ENCODE measurements around the gene LDLRAD2. TPM values are rescaled to one million over a fixed set of nuclear protein-coding genes. Genes with fewer than 3 reads are reported as not detected.

The LDLRAD2 gene
- total and polyA plus RNA-seq, 2 donors (not counting 1 experiment from before 2014, with no cell fraction given): not detected

- Histone ChIP-seq H3K27me3 (ENCODE audit: control insufficient read depth, insufficient read depth, low read length) (no peaks in the 10 kb centered on the region), H4K20me1 (ENCODE audit: control insufficient read depth, extremely low read depth, insufficient read depth, low read length) (no peaks in the 10 kb centered on the region)
Measured at GRCh38 chr1:21868941-21869454, 56.9 kb downstream of the LDLRAD2 start.

GRCh38 chr1:21869620-21870121 lies 57.6 kb downstream of the LDLRAD2 start:
- H3K4me1 ChIP-seq (ENCODE audit: control insufficient read depth, extremely low read depth, insufficient read depth, low read length): peaks cover 11% of the 10 kb centered on the region
- DNase-seq (ENCODE audit: low read depth in 2 of 2): peak; percentile 76 to 77
- TF ChIP-seq EZH2 (IDR thresholded peaks at IDR 0.05; ENCODE audit: low read length, missing control alignments): no peak
- TF ChIP-seq CTCF (conservative IDR thresholded peaks at IDR 0.05 in 1 of 2, IDR thresholded peaks at IDR 0.05 in 1 of 2; ENCODE audit: low read depth in 1 of 2, low read length in 2 of 2): no peak
- no peak overlapping the region for H2AFZ ChIP-seq (ENCODE audit: low read length)
- H3K27me3 ChIP-seq (ENCODE audit: control insufficient read depth, insufficient read depth, low read length): no peaks in the 10 kb centered on the region
- no peak overlapping the region for H3K27ac ChIP-seq (ENCODE audit: insufficient read depth, low read length)
- H3K9ac ChIP-seq (ENCODE audit: insufficient read depth, low read length): no peak overlapping the region
- H4K20me1 ChIP-seq (ENCODE audit: control insufficient read depth, extremely low read depth, insufficient read depth, low read length): no peaks in the 10 kb centered on the region
- peaks cover 42% of the 10 kb centered on the region for H3K36me3 ChIP-seq (ENCODE audit: control insufficient read depth, insufficient read depth, low read length)
- no peak overlapping the region for H3K4me3 ChIP-seq (replicated peaks in 1 of 4; ENCODE audit: control extremely low read depth in 1 of 4, insufficient read depth in 1 of 4, low read depth in 3 of 4, low read length in 4 of 4)
- H3K79me2 ChIP-seq (ENCODE audit: control insufficient read depth, insufficient read depth, low read length): no peaks in the 10 kb centered on the region
- H3K9me3 ChIP-seq (ENCODE audit: control insufficient read depth, insufficient read depth, low read depth, low read length): no peaks in the 10 kb centered on the region
- H3K4me2 ChIP-seq (ENCODE audit: extremely low read depth, insufficient read depth, low read length): no peak overlapping the region

More at GRCh38 chr1:21868941-21869454, 56.9 kb downstream of the LDLRAD2 start:
- H3K4me3 ChIP-seq (replicated peaks in 1 of 4; ENCODE audit: control extremely low read depth in 1 of 4, insufficient read depth in 1 of 4, low read depth in 3 of 4, low read length in 4 of 4): no peak overlapping the region
- H3K4me2 ChIP-seq (ENCODE audit: extremely low read depth, insufficient read depth, low read length): no peak overlapping the region
- H2AFZ ChIP-seq (ENCODE audit: low read length): no peak overlapping the region
- peaks cover 41% of the 10 kb centered on the region for H3K36me3 ChIP-seq (ENCODE audit: control insufficient read depth, insufficient read depth, low read length)
- H3K9me3 ChIP-seq (ENCODE audit: control insufficient read depth, insufficient read depth, low read depth, low read length): no peaks in the 10 kb centered on the region
- H3K9ac ChIP-seq (ENCODE audit: insufficient read depth, low read length): no peak overlapping the region
- no peaks in the 10 kb centered on the region for H3K79me2 ChIP-seq (ENCODE audit: control insufficient read depth, insufficient read depth, low read length)
- no peak for DNase-seq (ENCODE audit: low read depth in 2 of 2)
- no peak overlapping the region for H3K27ac ChIP-seq (ENCODE audit: insufficient read depth, low read length)
- TF ChIP-seq CTCF (conservative IDR thresholded peaks at IDR 0.05 in 1 of 2, IDR thresholded peaks at IDR 0.05 in 1 of 2; ENCODE audit: low read depth in 1 of 2, low read length in 2 of 2) (no peak), EZH2 (IDR thresholded peaks at IDR 0.05; ENCODE audit: low read length, missing control alignments) (no peak)
- peaks cover 11% of the 10 kb centered on the region for H3K4me1 ChIP-seq (ENCODE audit: control insufficient read depth, extremely low read depth, insufficient read depth, low read length)

GRCh38 chr1:21870611-21871010 lies 58.5 kb downstream of the LDLRAD2 start:
- no peak overlapping the region for H3K9ac ChIP-seq (ENCODE audit: insufficient read depth, low read length)
- H3K27me3 ChIP-seq (ENCODE audit: control insufficient read depth, insufficient read depth, low read length): no peaks in the 10 kb centered on the region
- H3K9me3 ChIP-seq (ENCODE audit: control insufficient read depth, insufficient read depth, low read depth, low read length): no peaks in the 10 kb centered on the region
- no peak overlapping the region for H3K4me2 ChIP-seq (ENCODE audit: extremely low read depth, insufficient read depth, low read length)
- H3K4me1 ChIP-seq (ENCODE audit: control insufficient read depth, extremely low read depth, insufficient read depth, low read length): peaks cover 11% of the 10 kb centered on the region
- H3K36me3 ChIP-seq (ENCODE audit: control insufficient read depth, insufficient read depth, low read length): peaks cover 43% of the 10 kb centered on the region
- H2AFZ ChIP-seq (ENCODE audit: low read length): no peak overlapping the region
- no peaks in the 10 kb centered on the region for H4K20me1 ChIP-seq (ENCODE audit: control insufficient read depth, extremely low read depth, insufficient read depth, low read length)
- H3K27ac ChIP-seq (ENCODE audit: insufficient read depth, low read length): no peak overlapping the region
- DNase-seq (ENCODE audit: low read depth in 2 of 2): no peak
- H3K4me3 ChIP-seq (replicated peaks in 1 of 4; ENCODE audit: control extremely low read depth in 1 of 4, insufficient read depth in 1 of 4, low read depth in 3 of 4, low read length in 4 of 4): no peak overlapping the region
- TF ChIP-seq EZH2 (IDR thresholded peaks at IDR 0.05; ENCODE audit: low read length, missing control alignments) (no peak), CTCF (conservative IDR thresholded peaks at IDR 0.05 in 1 of 2, IDR thresholded peaks at IDR 0.05 in 1 of 2; ENCODE audit: low read depth in 1 of 2, low read length in 2 of 2) (no peak)
- no peaks in the 10 kb centered on the region for H3K79me2 ChIP-seq (ENCODE audit: control insufficient read depth, insufficient read depth, low read length)

Measured in fibroblast of lung (primary cell).